B cell (primary cell): ENCODE results near the gene CDIP1. TPM values are rescaled to one million over a fixed set of nuclear protein-coding genes. Genes with fewer than 3 reads are reported as not detected.

Experiments used
- ATAC-seq: fragments of 200-7000 bp; cut with Tn5 transposase; one replicate; pipeline ENCODE4 v1.10.0; 2021; ENCODE audit warnings: low read depth, mild to moderate bottlenecking, moderate number of reproducible peaks, moderate library complexity
- CTCF ChIA-PET: fragments of 350-600 bp; sonication (Branson Sonifier 250); formaldehyde crosslinking; loops from one replicate; lab custom pipeline; 2021; ENCODE audit warnings: antibody characterized with exemption, inconsistent platforms; lab: Charles Lee
- POLR2A ChIA-PET: fragments of 350-600 bp; sonication (Branson Sonifier 250); formaldehyde crosslinking; loops from one replicate; lab custom pipeline; 2021; ENCODE audit warnings: antibody characterized with exemption; lab: Charles Lee
- DNase-seq: peaks from one replicate; pipeline ENCODE4 v3.0.0; 2013
- H2AFZ ChIP-seq: 2 replicates; pipeline ENCODE4 v1.6.1; 2012; ENCODE audit warnings: mild to moderate bottlenecking, low read depth, low read length; ENCODE audit not compliant: insufficient read depth, poor library complexity, severe bottlenecking
- H3K27ac ChIP-seq, 2 donors: 1 replicate in 1 of 2; 2 replicates in 1 of 2; pipeline ENCODE4 v1.5.1; 2012 to 2013; ENCODE audit warnings: low read length in 2 of 2, mild to moderate bottlenecking in 2 of 2, moderate library complexity in 1 of 2
- H3K27me3 ChIP-seq, 4 experiments: fragments of 200-600 bp in 1 of 4; sonication (generic) in 1 of 4; replicated peaks in 1 of 4; 1 replicate in 2 of 4; 2 replicates in 2 of 4; pipeline versions ENCODE4 v1.6.1 to v1.7.0; 2013 to 2016; ENCODE audit warnings: low read length in 3 of 4, mild to moderate bottlenecking in 2 of 4, mixed read lengths in 1 of 4, moderate library complexity in 1 of 4; ENCODE audit not compliant: insufficient read depth in 4 of 4, control insufficient read depth in 3 of 4; ENCODE audit errors: control extremely low read depth in 1 of 4
- H3K36me3 ChIP-seq, 2 experiments: replicated peaks in 1 of 2; 1 replicate in 1 of 2; 2 replicates in 1 of 2; pipeline versions ENCODE4 v1.6.1 to v1.7.1; 2013; ENCODE audit warnings: low read length in 1 of 2; ENCODE audit not compliant: insufficient read depth in 2 of 2, control insufficient read depth in 1 of 2; ENCODE audit errors: control extremely low read depth in 1 of 2, extremely low read depth in 1 of 2
- H3K4me1 ChIP-seq, 2 donors: fragments of 200-600 bp in 1 of 2; sonication (generic) in 1 of 2; 1 replicate in 1 of 2; 2 replicates in 1 of 2; pipeline versions ENCODE4 v1.5.1 to v1.6.1; 2013 to 2017; ENCODE audit warnings: low read length in 2 of 2; ENCODE audit not compliant: control insufficient read depth in 2 of 2, insufficient read depth in 2 of 2
- H3K4me2 ChIP-seq: replicated peaks from 2 replicates; pipeline ENCODE3; 2012; ENCODE audit warnings: mild to moderate bottlenecking, low read depth, low read length; ENCODE audit not compliant: poor library complexity, severe bottlenecking
- H3K4me3 ChIP-seq, 5 experiments: fragments of 200-600 bp in 1 of 5; sonication (generic) in 1 of 5; 1 replicate in 3 of 5; 2 replicates in 2 of 5; pipeline versions ENCODE4 v1.5.1 to v1.7.0; 2011 to 2016; ENCODE audit warnings: low read length in 4 of 5, mild to moderate bottlenecking in 4 of 5, low read depth in 2 of 5, control low read depth in 1 of 5, moderate library complexity in 1 of 5; ENCODE audit not compliant: insufficient read depth in 1 of 5; ENCODE audit errors: control extremely low read depth in 1 of 5, extremely low read depth in 1 of 5
- H3K79me2 ChIP-seq: fragments of 200-600 bp; sonication (generic); one replicate; pipeline ENCODE4 v1.6.0; 2016; ENCODE audit warnings: low read length; ENCODE audit not compliant: control insufficient read depth, insufficient read depth
- H3K9ac ChIP-seq: fragments of 200-600 bp; sonication (generic); 2 replicates; pipeline ENCODE4 v1.6.1; 2017; ENCODE audit warnings: mild to moderate bottlenecking, low read length, moderate library complexity
- H3K9me3 ChIP-seq, 3 donors: one replicate each; pipeline versions ENCODE4 v1.6.1 to v1.7.1; 2013; ENCODE audit warnings: low read length in 2 of 3; ENCODE audit not compliant: control insufficient read depth in 2 of 3, insufficient read depth in 1 of 3; ENCODE audit errors: control extremely low read depth in 1 of 3
- H4K20me1 ChIP-seq: 2 replicates; pipeline ENCODE4 v1.6.0; 2012; ENCODE audit warnings: mild to moderate bottlenecking, low read length; ENCODE audit not compliant: insufficient read depth, control insufficient read depth, poor library complexity, severe bottlenecking
- H3K27ac Mint-ChIP-seq: one replicate; pipeline ENCODE4 v1.8.0; 2021; ENCODE audit warnings: mixed read lengths
- H3K27me3 Mint-ChIP-seq: one replicate; pipeline ENCODE4 v1.8.0; 2021; ENCODE audit warnings: mixed read lengths
- H3K4me1 Mint-ChIP-seq: one replicate; pipeline ENCODE4 v1.8.0; 2021; ENCODE audit warnings: mixed read lengths
- H3K4me3 Mint-ChIP-seq: one replicate; pipeline ENCODE4 v1.8.0; 2021; ENCODE audit warnings: mixed read lengths
- H3K9me3 Mint-ChIP-seq: one replicate; pipeline ENCODE4 v1.8.0; 2022; ENCODE audit warnings: mixed read lengths; ENCODE audit not compliant: insufficient read depth
- CTCF ChIP-seq: fragments of 200-600 bp; IDR thresholded peaks from one replicate; pipeline ENCODE4 v1.8.0; 2022; ENCODE audit warnings: antibody characterized with exemption, mild to moderate bottlenecking
- EZH2 ChIP-seq: IDR thresholded peaks from 2 replicates; pipeline ENCODE4 v1.6.1; 2012; ENCODE audit warnings: borderline replicate concordance, low read depth, mild to moderate bottlenecking, moderate library complexity, low read length; ENCODE audit not compliant: insufficient read depth, poor library complexity, severe bottlenecking
- WGBS: methylation state at CpG from one replicate; pipeline ENCODE4 v1.1.5; 2013; ENCODE audit warnings: missing lambda C conversion rate; ENCODE audit not compliant: insufficient coverage; 5-methylcytosine and 5-hydroxymethylcytosine counted together
- intact Hi-C: fragments of 100-400 bp; cut with micrococcal nuclease; formaldehyde crosslinking; loops from one replicate; pipeline ENCODE4 v1.10.0; 2022
- polyA plus RNA-seq: library from polyadenylated mRNA; depleted of rRNA; stranded (reverse); fragments of >200 nt; gene quantifications from 2 replicates; pipeline ENCODE4 v1.2.3, GENCODE V29; 2012
- total RNA-seq, 2 donors: library from RNA; stranded (reverse); fragments of 120-200 nt in 1 of 2; gene quantifications; 1 replicate in 1 of 2; 2 replicates in 1 of 2; pipeline versions ENCODE4 v1.2.3 to v1.2.4, GENCODE V29; 2013 to 2022

Gene CDIP1
- total and polyA plus RNA-seq, 2 donors (not counting 1 experiment from before 2014, with no cell fraction given), result 12.8 to 20.3 TPM

GRCh38 chr16:4475880-4476788 is 62.4 kb downstream of the CDIP1 start, which contains the start of gene HMOX2:
TSS of gene HMOX2 (plus strand) at chr16:4476398. CDS start at chr16:4505525, 29,127 bp downstream.
- H3K27me3 Mint-ChIP-seq, result no peaks in the 10 kb centered on the region
- no peaks in the 10 kb centered on the region for H3K9me3 Mint-ChIP-seq
- DNase-seq (peak; percentile 96), ATAC-seq (peak; percentile 93)
- peak within 1 kb of the TSS; percentile 28 to 78 for H3K27ac ChIP-seq
- ChIA-PET POLR2A (interaction anchor here (0.5 to 1.8 kb wide), 11 partner anchors 12 to 605 kb away, joined by 3 to 19 read pairs (median 5); partner anchors contain the start of genes CORO7 and DNAJA3), CTCF (interaction anchor here (0.5 to 5.5 kb wide), 18 partner anchors 10 to 1593 kb away, joined by 3 to 70 read pairs (median 4); partner anchors contain the start of gene FLYWCH2)
- H3K27me3 ChIP-seq, result no peaks in the 10 kb centered on the region
- H3K4me3 Mint-ChIP-seq, result peak within 1 kb of the TSS; percentile 84
- intact Hi-C loops, result loop anchor here (1.0 to 5.0 kb wide), 9 partner anchors 29 to 217 kb away; partner anchors contain the start of genes CDIP1, DNAJA3, NUDT16L1 and PAM16
- peaks cover 0 to 4% (median 0%) of the 10 kb centered on the region in 3 donors for H3K9me3 ChIP-seq
- peak; percentile 56 for TF ChIP-seq CTCF
- TF ChIP-seq EZH2, result no peak
- peak within 1 kb of the TSS; percentile 57 to 96 (median 86) for H3K4me3 ChIP-seq
- H3K9ac ChIP-seq, result peak within 1 kb of the TSS; percentile 84
- H3K4me1 Mint-ChIP-seq, result peaks cover 34% of the 10 kb centered on the region
- H3K36me3 ChIP-seq, result no peaks in the 10 kb centered on the region
- 10% methylated on average over 70 of the region's 70 CpGs for WGBS
- peaks cover 11% of the 10 kb centered on the region for H4K20me1 ChIP-seq
- H3K27ac Mint-ChIP-seq, result peak within 1 kb of the TSS; percentile 92
- peak within 1 kb of the TSS; percentile 87 for H2AFZ ChIP-seq
- H3K79me2 ChIP-seq, result peaks cover 53% of the 10 kb centered on the region
- peaks cover 19 to 37% of the 10 kb centered on the region in 2 donors for H3K4me1 ChIP-seq
- peak within 1 kb of the TSS; percentile 97 for H3K4me2 ChIP-seq
